Hepatocyte (in vitro differentiated cells): ENCODE measurements around the gene RNF17.

Source experiments
- EZH2 ChIP-seq: fragments of 200-600 bp; sonication (generic); IDR thresholded peaks from 2 replicates; pipeline ENCODE4 v1.6.1; 2016; ENCODE audit warnings: antibody characterized with exemption, mild to moderate bottlenecking, borderline replicate concordance
- EZH2phosphoT487 ChIP-seq: fragments of 200-600 bp; sonication (generic); IDR thresholded peaks from one replicate; pipeline ENCODE4 v1.6.1; 2018; ENCODE audit warnings: antibody characterized with exemption, mild to moderate bottlenecking, low read depth, moderate library complexity; ENCODE audit not compliant: unreplicated experiment, severe bottlenecking
- TF ChIP-seq, protein P1 (sequence below): fragments of 200-600 bp; sonication (generic); IDR thresholded peaks from 2 replicates; pipeline ENCODE4 v1.5.1; 2016; ENCODE audit warnings: antibody characterized with exemption, mild to moderate bottlenecking; ENCODE audit not compliant: poor library complexity

DNA sequence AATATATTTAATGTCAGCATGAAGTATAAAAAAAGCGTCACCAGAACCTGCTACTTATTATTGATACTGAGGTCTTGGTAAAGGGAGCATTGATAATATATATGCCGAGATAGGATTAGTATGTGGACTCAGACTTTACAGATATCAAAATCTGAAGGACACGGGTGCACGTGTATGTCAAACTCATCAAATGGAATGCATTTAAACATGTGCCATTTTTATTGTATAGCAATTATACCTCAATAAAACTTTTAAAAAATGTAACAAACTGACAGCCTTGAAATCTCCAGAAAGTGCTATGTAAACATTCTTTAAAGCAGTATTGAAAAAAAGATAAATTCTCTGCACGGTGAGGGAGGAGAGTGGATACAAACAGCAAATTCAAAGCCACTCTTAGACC, 157.9 kb downstream of the RNF17 start:
- TF ChIP-seq EZH2 = no peak
- TF ChIP-seq, protein P1, sequence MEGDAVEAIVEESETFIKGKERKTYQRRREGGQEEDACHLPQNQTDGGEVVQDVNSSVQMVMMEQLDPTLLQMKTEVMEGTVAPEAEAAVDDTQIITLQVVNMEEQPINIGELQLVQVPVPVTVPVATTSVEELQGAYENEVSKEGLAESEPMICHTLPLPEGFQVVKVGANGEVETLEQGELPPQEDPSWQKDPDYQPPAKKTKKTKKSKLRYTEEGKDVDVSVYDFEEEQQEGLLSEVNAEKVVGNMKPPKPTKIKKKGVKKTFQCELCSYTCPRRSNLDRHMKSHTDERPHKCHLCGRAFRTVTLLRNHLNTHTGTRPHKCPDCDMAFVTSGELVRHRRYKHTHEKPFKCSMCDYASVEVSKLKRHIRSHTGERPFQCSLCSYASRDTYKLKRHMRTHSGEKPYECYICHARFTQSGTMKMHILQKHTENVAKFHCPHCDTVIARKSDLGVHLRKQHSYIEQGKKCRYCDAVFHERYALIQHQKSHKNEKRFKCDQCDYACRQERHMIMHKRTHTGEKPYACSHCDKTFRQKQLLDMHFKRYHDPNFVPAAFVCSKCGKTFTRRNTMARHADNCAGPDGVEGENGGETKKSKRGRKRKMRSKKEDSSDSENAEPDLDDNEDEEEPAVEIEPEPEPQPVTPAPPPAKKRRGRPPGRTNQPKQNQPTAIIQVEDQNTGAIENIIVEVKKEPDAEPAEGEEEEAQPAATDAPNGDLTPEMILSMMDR = no peak
- TF ChIP-seq EZH2phosphoT487 = no peak
